HepG2 (cell line): ENCODE results near the gene NPBWR2. TPM values are rescaled to one million over a fixed set of nuclear protein-coding genes. Genes with fewer than 3 reads are reported as not detected.

ENCODE experiments used
- ATAC-seq: fragments of 200-7000 bp; cut with Tn5 transposase; 3 replicates; pipeline ENCODE4 v1.9.1; 2020; ENCODE audit warnings: mild to moderate bottlenecking, moderate library complexity
- BruUV-seq: library from RNA; stranded (reverse); fragments of 400-500 nt; replicated peaks from 2 replicates; lab custom pipeline; 2021; lab: Mats Ljungman, UMichigan
- CTCF ChIA-PET: fragments of 300-600 bp; formaldehyde crosslinking; extraction: SDS; loops from one replicate; lab custom pipeline; 2021; ENCODE audit warnings: low total read pairs, inconsistent platforms, low intra/inter-chr PET ratio; lab: Yijun Ruan, JAX
- POLR2A ChIA-PET: fragments of 350-600 bp; sonication (Branson Sonifier 250); formaldehyde crosslinking; loops from one replicate; lab custom pipeline; 2020; ENCODE audit warnings: antibody characterized with exemption, inconsistent platforms; lab: Yijun Ruan, JAX
- DNase-seq: peaks from one replicate; pipeline ENCODE4 v3.0.0-alpha.2; 2015; ENCODE audit warnings: low spot score
- FAIRE-seq: peaks from 3 replicates; lab custom pipeline; 2011; peaks lifted over from hg19 to GRCh38; lab: Jason Lieb, UNC
- H2AFZ ChIP-seq: one replicate; pipeline ENCODE4 v1.6.1; 2011; ENCODE audit warnings: low read length, inconsistent platforms
- H3K27ac ChIP-seq: fragments of 300-600 bp; 3 replicates; pipeline ENCODE4 v1.8.0; 2011; ENCODE audit warnings: mixed run types, mild to moderate bottlenecking, mixed read lengths, low read length, inconsistent platforms; ENCODE audit not compliant: insufficient read depth; ENCODE audit errors: extremely low read length
- H3K27me3 ChIP-seq, 2 experiments: fragments of 200-600 bp in 1 of 2; 2 replicates in 1 of 2; 3 replicates in 1 of 2; pipeline versions ENCODE4 v1.6.0 to v1.8.0; 2011; ENCODE audit warnings: low read length in 2 of 2, mild to moderate bottlenecking in 2 of 2, moderate library complexity in 2 of 2, inconsistent platforms in 1 of 2; ENCODE audit not compliant: insufficient read depth in 2 of 2, control insufficient read depth in 1 of 2
- H3K36me3 ChIP-seq, 2 experiments: fragments of 200-600 bp in 1 of 2; replicated peaks in 1 of 2; 2 replicates in 1 of 2; 3 replicates in 1 of 2; pipeline versions ENCODE4 v1.5.1 to v1.8.0; 2011; ENCODE audit warnings: low read length in 2 of 2, inconsistent platforms in 1 of 2; ENCODE audit not compliant: insufficient read depth in 2 of 2, control insufficient read depth in 1 of 2
- H3K4me1 ChIP-seq: 2 replicates; pipeline ENCODE4 v1.5.1; 2012; ENCODE audit warnings: low read length, inconsistent platforms; ENCODE audit not compliant: insufficient read depth
- H3K4me2 ChIP-seq: 2 replicates; pipeline ENCODE4 v1.6.0; 2011; ENCODE audit warnings: low read depth, low read length, inconsistent platforms
- H3K4me3 ChIP-seq, 3 experiments: fragments of 200-600 bp in 1 of 3; sonication (generic), shearing (Covaris generic) in 1 of 3; replicated peaks in 1 of 3; 2 replicates each; pipeline ENCODE4 v1.5.1; 2011 to 2016; ENCODE audit warnings: low read length in 3 of 3, inconsistent platforms in 2 of 3, low read depth in 2 of 3, mild to moderate bottlenecking in 2 of 3, control low read depth in 1 of 3, mixed read lengths in 1 of 3; ENCODE audit not compliant: insufficient read depth in 1 of 3
- H3K79me2 ChIP-seq: one replicate; pipeline ENCODE4 v1.6.1; 2011; ENCODE audit warnings: low read length, inconsistent platforms; ENCODE audit not compliant: insufficient read depth
- H3K9ac ChIP-seq: 2 replicates; pipeline ENCODE4 v1.6.0; 2011; ENCODE audit warnings: mild to moderate bottlenecking, low read depth, low read length, inconsistent platforms; ENCODE audit not compliant: insufficient read depth
- H3K9me3 ChIP-seq: 2 replicates; pipeline ENCODE4 v1.5.1; 2012; ENCODE audit warnings: mild to moderate bottlenecking, low read length
- H4K20me1 ChIP-seq: 2 replicates; pipeline ENCODE4 v1.6.0; 2011; ENCODE audit warnings: inconsistent platforms, mild to moderate bottlenecking, low read length, moderate library complexity; ENCODE audit not compliant: insufficient read depth
- ATF7 ChIP-seq, 2 experiments: fragments of 450-650 bp in 1 of 2; sonication (generic) in 1 of 2; formaldehyde crosslinking in 1 of 2; IDR thresholded peaks; 2 replicates each; pipeline versions ENCODE4 v1.4.0 to v1.6.1; 2016 to 2020; ENCODE audit warnings: antibody characterized with exemption in 1 of 2, mild to moderate bottlenecking in 1 of 2, missing genetic modification reagents in 1 of 2
- GABPB1 ChIP-seq: IDR thresholded peaks from 2 replicates; pipeline ENCODE4 v1.6.1; 2016; ENCODE audit warnings: mild to moderate bottlenecking, missing genetic modification reagents, moderate library complexity, missing compliant biosample characterization
- HDAC2 ChIP-seq: sonication (generic); formaldehyde crosslinking; IDR thresholded peaks from 2 replicates; pipeline ENCODE4 v1.4.0; 2020; ENCODE audit warnings: missing genetic modification reagents
- HOXA3 ChIP-seq: sonication (generic); formaldehyde crosslinking; IDR thresholded peaks from 2 replicates; pipeline ENCODE4 v1.5.0; 2020; ENCODE audit warnings: missing genetic modification reagents
- LCORL ChIP-seq, 2 experiments: fragments of 450-650 bp in 1 of 2; sonication (generic) in 1 of 2; formaldehyde crosslinking in 1 of 2; IDR thresholded peaks; 2 replicates each; pipeline versions ENCODE4 v1.5.0 to v1.6.1; 2017 to 2020; ENCODE audit warnings: antibody characterized with exemption in 1 of 2, missing genetic modification reagents in 1 of 2
- MAFG ChIP-seq: sonication (generic); formaldehyde crosslinking; IDR thresholded peaks from 2 replicates; pipeline ENCODE4 v1.5.1; 2020; ENCODE audit warnings: mild to moderate bottlenecking, missing genetic modification reagents
- NR2F6 ChIP-seq, 2 experiments: IDR thresholded peaks; 2 replicates each; pipeline ENCODE4 v1.6.1; 2016; ENCODE audit warnings: antibody characterized with exemption in 1 of 2, mild to moderate bottlenecking in 1 of 2
- SRY ChIP-seq: sonication (generic); formaldehyde crosslinking; IDR thresholded peaks from 2 replicates; pipeline ENCODE4 v1.8.0; 2022; ENCODE audit warnings: mild to moderate bottlenecking, missing genetic modification reagents
- ZNF367 ChIP-seq: sonication (generic); formaldehyde crosslinking; IDR thresholded peaks from 2 replicates; pipeline ENCODE4 v1.4.0; 2020; ENCODE audit warnings: missing genetic modification reagents, borderline replicate concordance
- WGBS: methylation state at CpG from one replicate; pipeline ENCODE4 v1.1.6; 2017; ENCODE audit warnings: low lambda C conversion rate; 5-methylcytosine and 5-hydroxymethylcytosine counted together
- in situ Hi-C: cut with HindIII; loops from 2 replicates; pipeline ENCODE4 v1.10.0; 2017; ENCODE audit warnings: low pct_unique_long_range_greater_than_20kb; ENCODE audit not compliant: extremely low pct_ligation_motif_present
- intact Hi-C: fragments of 100-400 bp; cut with micrococcal nuclease; formaldehyde crosslinking; loops from one replicate; pipeline ENCODE4 v1.10.0; 2022; ENCODE audit not compliant: unreplicated experiment
- polyA plus RNA-seq, 8 experiments: library from polyadenylated mRNA; depleted of rRNA in 3 of 8; stranded (reverse) in 7 of 8; unstranded in 1 of 8; fragments of >200 nt; fragmentation: Illumina TruSeq in 4 of 8; extraction: Trizol in 4 of 8; gene quantifications; 2 replicates each; pipeline versions ENCODE4 v1.2.1 to v1.2.3, GENCODE V29; 2011 to 2016; ENCODE audit warnings: low read depth in 4 of 8, missing spikeins in 1 of 8, mixed read lengths in 1 of 8; ENCODE audit not compliant: insufficient read depth in 1 of 8
- total RNA-seq, 5 experiments: library from RNA; depleted of rRNA; stranded (reverse); fragments of >200 nt; fragmentation: Illumina TruSeq; extraction: Trizol; gene quantifications; 2 replicates each; pipeline ENCODE4 v1.2.3, GENCODE V29; 2016; ENCODE audit warnings: low read depth in 1 of 5
- TF ChIP-seq, protein P1 (sequence below): sonication (generic); formaldehyde crosslinking; IDR thresholded peaks from 2 replicates; pipeline ENCODE4 v1.4.0; 2020; ENCODE audit warnings: mild to moderate bottlenecking, missing genetic modification reagents
- TF ChIP-seq, protein P2 (sequence below): IDR thresholded peaks from 2 replicates; pipeline ENCODE4 v1.6.1; 2012; ENCODE audit warnings: inconsistent platforms
- TF ChIP-seq, protein P3 (sequence below): sonication (generic); formaldehyde crosslinking; IDR thresholded peaks from 2 replicates; pipeline ENCODE4 v1.8.0; 2022; ENCODE audit warnings: mild to moderate bottlenecking, missing genetic modification reagents, moderate library complexity
- TF ChIP-seq, protein P4 (sequence below): sonication (generic); formaldehyde crosslinking; conservative IDR thresholded peaks from 2 replicates; pipeline ENCODE4 v1.4.0; 2020; ENCODE audit warnings: missing genetic modification reagents
- TF ChIP-seq, protein P5 (sequence below): IDR thresholded peaks from 2 replicates; pipeline ENCODE4 v1.6.1; 2016; ENCODE audit warnings: control low read depth
- TF ChIP-seq, protein P6 (sequence below): sonication (generic); formaldehyde crosslinking; IDR thresholded peaks from 2 replicates; pipeline ENCODE4 v1.9.0; 2021; ENCODE audit warnings: missing genetic modification reagents, borderline replicate concordance

The NPBWR2 gene
- total and polyA plus RNA-seq, 2 of the 13 experiments (the other 11 are each of a cell fraction or from before 2014, with no cell fraction given), result not detected

DNA sequence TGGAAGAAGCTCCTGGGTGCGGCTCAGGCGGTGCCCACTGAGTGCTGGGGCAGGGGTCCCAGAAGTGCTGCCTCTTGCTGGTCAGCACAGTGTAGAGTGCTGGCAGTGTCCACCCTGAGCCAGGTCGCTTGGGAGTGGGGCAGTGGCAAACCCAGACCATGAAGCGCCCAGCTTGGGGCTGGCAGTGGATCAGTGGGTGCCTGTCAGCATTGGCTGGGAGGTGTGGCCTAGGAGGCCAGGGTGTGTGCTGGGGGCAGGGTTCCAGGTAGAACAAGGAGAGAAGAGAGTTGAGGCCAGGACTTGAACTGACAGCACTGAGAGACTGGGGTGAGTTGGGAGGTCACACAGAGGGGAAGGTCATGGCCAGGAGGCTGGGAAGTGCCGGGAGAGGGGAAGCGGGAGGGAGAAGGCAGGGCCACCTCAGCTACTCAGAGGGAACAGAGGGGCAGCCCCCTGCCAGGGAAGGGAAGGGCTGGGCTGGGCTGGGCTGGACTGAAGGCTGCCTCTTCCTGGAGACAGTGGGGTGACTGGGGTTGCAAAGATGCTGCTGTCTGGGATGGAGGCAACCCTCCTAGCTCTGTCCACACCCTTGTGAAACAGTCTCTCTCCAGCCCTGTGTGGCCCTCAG is 40.2 kb downstream of the NPBWR2 start (continued):
- TF ChIP-seq, protein P1, sequence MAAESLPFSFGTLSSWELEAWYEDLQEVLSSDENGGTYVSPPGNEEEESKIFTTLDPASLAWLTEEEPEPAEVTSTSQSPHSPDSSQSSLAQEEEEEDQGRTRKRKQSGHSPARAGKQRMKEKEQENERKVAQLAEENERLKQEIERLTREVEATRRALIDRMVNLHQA (CRISPR knock-in tag), result no peak
- TF ChIP-seq, protein P2, sequence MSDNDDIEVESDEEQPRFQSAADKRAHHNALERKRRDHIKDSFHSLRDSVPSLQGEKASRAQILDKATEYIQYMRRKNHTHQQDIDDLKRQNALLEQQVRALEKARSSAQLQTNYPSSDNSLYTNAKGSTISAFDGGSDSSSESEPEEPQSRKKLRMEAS, result 0 out of 2 replicates have a peak, but pooled peaks have one; percentile 22
- TF ChIP-seq, protein P3, sequence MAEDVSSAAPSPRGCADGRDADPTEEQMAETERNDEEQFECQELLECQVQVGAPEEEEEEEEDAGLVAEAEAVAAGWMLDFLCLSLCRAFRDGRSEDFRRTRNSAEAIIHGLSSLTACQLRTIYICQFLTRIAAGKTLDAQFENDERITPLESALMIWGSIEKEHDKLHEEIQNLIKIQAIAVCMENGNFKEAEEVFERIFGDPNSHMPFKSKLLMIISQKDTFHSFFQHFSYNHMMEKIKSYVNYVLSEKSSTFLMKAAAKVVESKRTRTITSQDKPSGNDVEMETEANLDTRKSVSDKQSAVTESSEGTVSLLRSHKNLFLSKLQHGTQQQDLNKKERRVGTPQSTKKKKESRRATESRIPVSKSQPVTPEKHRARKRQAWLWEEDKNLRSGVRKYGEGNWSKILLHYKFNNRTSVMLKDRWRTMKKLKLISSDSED (CRISPR knock-in tag), result peak; percentile 76; the same call in 1 of the 2 replicates
- TF ChIP-seq, protein P4, sequence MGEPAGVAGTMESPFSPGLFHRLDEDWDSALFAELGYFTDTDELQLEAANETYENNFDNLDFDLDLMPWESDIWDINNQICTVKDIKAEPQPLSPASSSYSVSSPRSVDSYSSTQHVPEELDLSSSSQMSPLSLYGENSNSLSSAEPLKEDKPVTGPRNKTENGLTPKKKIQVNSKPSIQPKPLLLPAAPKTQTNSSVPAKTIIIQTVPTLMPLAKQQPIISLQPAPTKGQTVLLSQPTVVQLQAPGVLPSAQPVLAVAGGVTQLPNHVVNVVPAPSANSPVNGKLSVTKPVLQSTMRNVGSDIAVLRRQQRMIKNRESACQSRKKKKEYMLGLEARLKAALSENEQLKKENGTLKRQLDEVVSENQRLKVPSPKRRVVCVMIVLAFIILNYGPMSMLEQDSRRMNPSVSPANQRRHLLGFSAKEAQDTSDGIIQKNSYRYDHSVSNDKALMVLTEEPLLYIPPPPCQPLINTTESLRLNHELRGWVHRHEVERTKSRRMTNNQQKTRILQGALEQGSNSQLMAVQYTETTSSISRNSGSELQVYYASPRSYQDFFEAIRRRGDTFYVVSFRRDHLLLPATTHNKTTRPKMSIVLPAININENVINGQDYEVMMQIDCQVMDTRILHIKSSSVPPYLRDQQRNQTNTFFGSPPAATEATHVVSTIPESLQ (CRISPR knock-in tag), result no peak
- TF ChIP-seq GABPB1 (CRISPR knock-in tag) (peak; percentile 8; the same call in 1 of the 2 replicates), HDAC2 (CRISPR knock-in tag) (no peak)

DNA sequence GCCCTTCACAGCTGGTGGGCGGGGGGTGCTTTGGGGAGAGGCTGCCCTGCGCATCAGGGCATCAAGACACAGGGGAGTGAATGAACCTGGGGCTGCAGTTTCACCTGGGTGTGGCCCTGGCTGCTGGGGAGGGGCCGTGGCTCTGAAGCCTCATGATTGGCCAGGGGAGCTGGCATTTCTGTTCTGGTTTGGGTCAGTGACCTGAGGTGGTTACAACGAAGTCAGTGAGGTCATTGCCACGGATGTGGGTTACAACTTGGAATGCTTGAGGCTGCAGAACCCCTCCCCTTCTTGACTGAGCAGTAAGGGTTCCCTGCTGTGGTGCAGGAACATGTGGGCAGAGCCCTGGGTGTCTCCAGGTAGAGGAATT is 41.4 kb downstream of the NPBWR2 start:
- ATAC-seq (0 out of 3 replicates have a peak, but pooled peaks have one; percentile 0), DNase-seq (no peak), FAIRE-seq (peak; percentile 52)
- Histone ChIP-seq H2AFZ (no peak overlapping the region), H3K27me3 (peaks cover 3 to 11% of the 10 kb centered on the region in 2 experiments; a peak in 2 of 5 replicates), H3K79me2 (no peaks in the 10 kb centered on the region), H3K9ac (no peak overlapping the region), H3K4me3 (peak overlapping the region in 1 of 3 experiments; percentile 98; a peak in 1 of 6 replicates), H3K9me3 (no peaks in the 10 kb centered on the region), H3K36me3 (no peaks in the 10 kb centered on the region), H4K20me1 (peaks cover 4% of the 10 kb centered on the region; the same call in 1 of the 2 replicates), H3K4me1 (peaks cover 56% of the 10 kb centered on the region), H3K27ac (no peak overlapping the region), H3K4me2 (peak overlapping the region; percentile 95)
- WGBS, result 0% methylated on average over 3 of the region's 5 CpGs
- in situ Hi-C loops, result no loop called here
- POLR2A ChIA-PET, result interaction anchor here (0.6 to 3.7 kb wide), 7 partner anchors 10 to 327 kb away, joined by 3 to 34 read pairs (median 8); partner anchors contain the start of genes OPRL1, PRPF6, RGS19 and SLC2A4RG
- BruUV-seq, result no TSS peak
- intact Hi-C loops, result loop anchor here (2.0 kb wide), 1 partner anchor 15 kb away; the partner anchor contains the start of gene OPRL1
- CTCF ChIA-PET, result no interaction called here
- TF ChIP-seq NR2F6 (IDR thresholded peaks at IDR 0.05) (0 out of 2 replicates have a peak, but pooled peaks have one; percentile 30), NR2F6 (CRISPR knock-in tag; IDR thresholded peaks at IDR 0.05) (peak; percentile 58), LCORL (IDR thresholded peaks at IDR 0.05) (no peak), LCORL (CRISPR knock-in tag; IDR thresholded peaks at IDR 0.05) (peak; percentile 34), ATF7 (IDR thresholded peaks at IDR 0.05) (0 out of 2 replicates have a peak, but pooled peaks have one; percentile 28), ATF7 (CRISPR knock-in tag; IDR thresholded peaks at IDR 0.05) (0 out of 2 replicates have a peak, but pooled peaks have one; percentile 12), HOXA3 (CRISPR knock-in tag) (peak; percentile 31; the same call in 1 of the 2 replicates), SRY (CRISPR knock-in tag) (no peak), MAFG (CRISPR knock-in tag) (no peak), ZNF367 (no peak)
- TF ChIP-seq, protein P5, sequence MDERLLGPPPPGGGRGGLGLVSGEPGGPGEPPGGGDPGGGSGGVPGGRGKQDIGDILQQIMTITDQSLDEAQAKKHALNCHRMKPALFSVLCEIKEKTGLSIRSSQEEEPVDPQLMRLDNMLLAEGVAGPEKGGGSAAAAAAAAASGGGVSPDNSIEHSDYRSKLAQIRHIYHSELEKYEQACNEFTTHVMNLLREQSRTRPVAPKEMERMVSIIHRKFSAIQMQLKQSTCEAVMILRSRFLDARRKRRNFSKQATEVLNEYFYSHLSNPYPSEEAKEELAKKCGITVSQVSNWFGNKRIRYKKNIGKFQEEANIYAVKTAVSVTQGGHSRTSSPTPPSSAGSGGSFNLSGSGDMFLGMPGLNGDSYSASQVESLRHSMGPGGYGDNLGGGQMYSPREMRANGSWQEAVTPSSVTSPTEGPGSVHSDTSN (CRISPR knock-in tag), result 0 out of 2 replicates have a peak, but pooled peaks have one; percentile 20
- TF ChIP-seq, protein P6, sequence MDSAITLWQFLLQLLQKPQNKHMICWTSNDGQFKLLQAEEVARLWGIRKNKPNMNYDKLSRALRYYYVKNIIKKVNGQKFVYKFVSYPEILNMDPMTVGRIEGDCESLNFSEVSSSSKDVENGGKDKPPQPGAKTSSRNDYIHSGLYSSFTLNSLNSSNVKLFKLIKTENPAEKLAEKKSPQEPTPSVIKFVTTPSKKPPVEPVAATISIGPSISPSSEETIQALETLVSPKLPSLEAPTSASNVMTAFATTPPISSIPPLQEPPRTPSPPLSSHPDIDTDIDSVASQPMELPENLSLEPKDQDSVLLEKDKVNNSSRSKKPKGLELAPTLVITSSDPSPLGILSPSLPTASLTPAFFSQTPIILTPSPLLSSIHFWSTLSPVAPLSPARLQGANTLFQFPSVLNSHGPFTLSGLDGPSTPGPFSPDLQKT, result no peak
